Aorta (tissue), 5 donors: Measurements from ENCODE around the gene CHD5. TPM values are rescaled to one million over a fixed set of nuclear protein-coding genes. Genes with fewer than 3 reads are reported as not detected.

Experiments used
- ATAC-seq: fragments of 200-7000 bp; cut with Tn5 transposase; one replicate; pipeline ENCODE4 v1.9.1; 2022; ENCODE audit warnings: moderate library complexity; ENCODE audit not compliant: low FRiP score
- DNase-seq, 2 donors: peaks; one replicate each; pipeline ENCODE4 v3.0.0-alpha.2; 2020
- H3K27ac ChIP-seq, 2 donors: one replicate each; pipeline ENCODE4 v1.5.1; 2013; ENCODE audit warnings: low read length in 2 of 2, mild to moderate bottlenecking in 2 of 2, moderate library complexity in 2 of 2, control low read depth in 1 of 2, inconsistent platforms in 1 of 2, low read depth in 1 of 2
- H3K27me3 ChIP-seq, 2 donors: one replicate each; pipeline ENCODE4 v1.6.1; 2013; ENCODE audit warnings: control low read depth in 1 of 2, low read length in 1 of 2, mild to moderate bottlenecking in 1 of 2, moderate library complexity in 1 of 2; ENCODE audit not compliant: insufficient read depth in 2 of 2, control insufficient read depth in 1 of 2
- H3K36me3 ChIP-seq, 2 donors: one replicate each; pipeline ENCODE4 v1.6.1; 2013; ENCODE audit warnings: control low read depth in 1 of 2, low read length in 1 of 2, mild to moderate bottlenecking in 1 of 2; ENCODE audit not compliant: insufficient read depth in 2 of 2, control insufficient read depth in 1 of 2
- H3K4me1 ChIP-seq, 2 donors: one replicate each; pipeline ENCODE4 v1.6.1; 2013; ENCODE audit warnings: low read length in 2 of 2, control low read depth in 1 of 2, mild to moderate bottlenecking in 1 of 2, moderate library complexity in 1 of 2; ENCODE audit not compliant: insufficient read depth in 2 of 2, control insufficient read depth in 1 of 2
- H3K4me3 ChIP-seq, 2 donors: one replicate each; pipeline ENCODE4 v1.5.1; 2013; ENCODE audit warnings: low read length in 2 of 2, control low read depth in 1 of 2, mild to moderate bottlenecking in 1 of 2
- H3K9me3 ChIP-seq: one replicate; pipeline ENCODE4 v1.6.1; 2013; ENCODE audit warnings: mild to moderate bottlenecking, low read length; ENCODE audit not compliant: control insufficient read depth
- WGBS, 2 donors: extraction: QIAGEN DNeasy Blood & Tissue Kit; methylation state at CpG; one replicate each; pipeline ENCODE4 v1.1.7; 2013; 5-methylcytosine and 5-hydroxymethylcytosine counted together
- intact Hi-C, 2 donors: fragments of 100-400 bp; cut with DNase I; formaldehyde crosslinking; loops; one replicate each; pipeline versions ENCODE4 v1.14.2 to v1.15.0; 2022
- polyA plus RNA-seq, 2 donors: library from polyadenylated mRNA; stranded (reverse); fragments of 200-250 nt; gene quantifications; one replicate each; pipeline ENCODE4 v1.2.3, GENCODE V29; 2013
- total RNA-seq, 2 donors: library from RNA; stranded (reverse); fragmentation: NEBNext Ultra II Directional; extraction: Animal tissue kit (Norgen Biotek cat#: 25700); gene quantifications; one replicate each; pipeline ENCODE4 v1.2.1, GENCODE V29; 2021
- donor health status: healthy with polysubstance abuse.
- donor health status: Bipolar disorder and iron deficiency.
- donor health status: DM: no; HTN: no; CAD: no.
- donor health status: DM: no; HTN: no; CAD: no.
- donor health status: DM: yes; HTN: yes; CAD: no.

Gene CHD5
- total and polyA plus RNA-seq, 4 donors = 0.24 to 2.5 (median 0.32) TPM

DNA sequence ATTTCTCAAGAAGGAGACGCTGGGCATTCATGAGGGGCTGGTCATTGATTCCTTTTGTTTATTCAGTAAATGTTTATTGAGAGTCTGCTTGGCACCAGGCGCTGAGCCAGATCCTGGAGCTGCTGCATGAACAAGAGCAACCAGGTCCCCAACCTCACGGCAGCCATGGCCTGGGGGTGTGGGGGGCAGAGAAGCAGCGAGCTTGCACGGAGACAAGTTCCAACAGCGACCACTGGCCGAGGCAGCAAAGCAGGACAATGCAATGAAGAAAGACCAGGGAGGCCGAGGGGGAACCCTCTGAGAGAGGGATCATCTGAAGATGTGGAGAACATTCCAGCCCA, 126.9 kb downstream of the CHD5 start:
- no peak overlapping the region for H3K27ac ChIP-seq
- no peaks in the 10 kb centered on the region for H3K36me3 ChIP-seq
- 10 to 20% methylated on average over 8 of the region's 8 CpGs for WGBS, 2 donors
- intact Hi-C loops = loop anchor here (2.0 to 10.0 kb wide), 2 partner anchors 192 kb away; partner anchors contain the start of gene HES3 (in 2 of the 2)
- H3K9me3 ChIP-seq = no peaks in the 10 kb centered on the region
- peak in 1 of 2 donors; percentile 49 for DNase-seq
- ATAC-seq = no peak
- H3K27me3 ChIP-seq = no peaks in the 10 kb centered on the region
- no peak overlapping the region for H3K4me3 ChIP-seq
- H3K4me1 ChIP-seq = no peaks in the 10 kb centered on the region

DNA sequence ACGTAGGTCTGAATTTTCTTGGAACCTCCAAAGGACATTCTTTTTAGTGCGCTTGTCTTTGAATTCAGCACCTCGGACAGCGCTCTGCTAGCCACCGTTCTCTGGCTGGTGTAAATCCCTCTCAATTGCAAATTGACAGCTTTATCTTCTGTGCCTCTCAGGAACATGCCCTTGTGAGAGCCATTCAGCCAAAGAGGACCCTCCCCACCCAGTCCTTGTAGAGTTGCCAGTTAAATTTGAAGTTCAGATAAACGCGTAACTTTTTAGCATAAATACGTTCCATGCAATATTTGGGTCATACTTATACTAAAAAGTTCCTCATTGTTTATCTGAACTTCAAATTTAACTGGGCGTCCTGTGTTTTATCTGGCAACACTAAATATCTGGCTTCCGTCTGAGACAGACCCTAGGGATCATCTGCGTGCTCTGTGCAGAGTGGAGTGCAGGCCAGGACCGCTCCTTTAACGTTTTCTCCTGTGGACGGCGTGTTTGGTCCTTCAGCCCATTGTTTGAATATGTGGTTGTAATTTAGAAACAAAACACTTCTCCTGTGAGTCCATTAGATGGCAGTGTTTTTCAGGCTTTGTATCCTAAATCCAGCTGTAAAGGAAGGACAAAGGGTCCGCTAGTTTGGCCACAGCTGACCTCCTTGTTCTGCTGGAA, 127.4 kb downstream of the CHD5 start:
- Histone ChIP-seq H3K27ac (no peak overlapping the region), H3K9me3 (no peaks in the 10 kb centered on the region), H3K27me3 (no peaks in the 10 kb centered on the region), H3K4me3 (no peak overlapping the region), H3K4me1 (no peaks in the 10 kb centered on the region), H3K36me3 (no peaks in the 10 kb centered on the region)
- 4% methylated on average over 16 of the region's 16 CpGs for WGBS, 2 donors
- DNase-seq = peak; percentile 69 to 87
- intact Hi-C loops = loop anchor here (2.0 to 10.0 kb wide), 2 partner anchors 192 kb away; partner anchors contain the start of gene HES3 (in 2 of the 2)
- peak; percentile 53 for ATAC-seq

Other genes starting within 250 kb of the CHD5 start
- gene NPHP4, start 187.9 kb downstream of the CHD5 start, total RNA-seq = 10 to 100 TPM in 1 of 2 donors, 1 to 10 TPM in 1; 7.8 to 15.1 TPM
- gene NPHP4, start 187.9 kb downstream of the CHD5 start, polyA plus RNA-seq = 1 to 10 TPM; 2.4 to 4.8 TPM
- gene KCNAB2, start 134.4 kb downstream of the CHD5 start, total RNA-seq = 10 to 100 TPM; 17.1 to 36.2 TPM
- gene KCNAB2, start 134.4 kb downstream of the CHD5 start, polyA plus RNA-seq = 1 to 10 TPM; 5.5 to 6.6 TPM
- 100 to 1,000 TPM; 309 to 335 TPM for gene RPL22, start 19.3 kb upstream of the CHD5 start, total RNA-seq
- 100 to 1,000 TPM; 370 to 547 TPM for gene RPL22, start 19.3 kb upstream of the CHD5 start, polyA plus RNA-seq
- gene RNF207, start 25.8 kb upstream of the CHD5 start, total RNA-seq = 10 to 100 TPM; 13.2 to 31.4 TPM
- 10 to 100 TPM in 1 of 2 donors, 1 to 10 TPM in 1; 1.5 to 15.8 TPM for gene RNF207, start 25.8 kb upstream of the CHD5 start, polyA plus RNA-seq
- 10 to 100 TPM; 49.7 to 55.8 TPM for gene ICMT, start 55.6 kb upstream of the CHD5 start, total RNA-seq
- gene ICMT, start 55.6 kb upstream of the CHD5 start, polyA plus RNA-seq = 10 to 100 TPM; 21.2 to 30.8 TPM
- gene HES3, start 63.9 kb upstream of the CHD5 start, total RNA-seq = not detected
- gene HES3, start 63.9 kb upstream of the CHD5 start, polyA plus RNA-seq = not detected
- 10 to 100 TPM in 1 of 2 donors, 1 to 10 TPM in 1; 4.5 to 17.0 TPM for gene GPR153, start 80.8 kb upstream of the CHD5 start, total RNA-seq
- gene GPR153, start 80.8 kb upstream of the CHD5 start, polyA plus RNA-seq = 1 to 10 TPM; 3.7 to 4.4 TPM
- gene ACOT7, start 213.4 kb upstream of the CHD5 start, total RNA-seq = 10 to 100 TPM; 12.5 to 20.9 TPM
- 10 to 100 TPM; 14.4 to 22.6 TPM for gene ACOT7, start 213.4 kb upstream of the CHD5 start, polyA plus RNA-seq
- under 1 TPM in 1 of 2 donors, not detected in 1; 0.49 TPM for gene HES2, start 239.6 kb upstream of the CHD5 start, total RNA-seq
- gene HES2, start 239.6 kb upstream of the CHD5 start, polyA plus RNA-seq = 1 to 10 TPM in 1 of 2 donors, not detected in 1; 1.4 TPM
- under 1 TPM; 0.29 to 0.84 TPM for gene ESPN, start 244.5 kb upstream of the CHD5 start, total RNA-seq
- 10 to 100 TPM in 1 of 2 donors, under 1 TPM in 1; 0.54 to 28.7 TPM for gene ESPN, start 244.5 kb upstream of the CHD5 start, polyA plus RNA-seq